RWPE1 (cell line): ENCODE measurements around the gene WFIKKN2.
A peak's percentile ranks its signal among the peaks of the same experiment; 100 is the strongest.

Source experiments
- CTCF ChIA-PET: fragments of 350-600 bp; sonication (Branson Sonifier 250); formaldehyde crosslinking; extraction: SDS; loops from one replicate; lab custom pipeline; 2021; lab: Yijun Ruan, JAX
- POLR2A ChIA-PET: fragments of 400-600 bp; formaldehyde crosslinking; extraction: SDS; loops from one replicate; lab custom pipeline; 2020; ENCODE audit warnings: antibody characterized with exemption; ENCODE audit not compliant: low non-redundant PET; lab: Yijun Ruan, JAX
- DNase-seq: peaks from one replicate; pipeline ENCODE4 v3.0.0; 2012; ENCODE audit warnings: low spot score
- H3K27ac ChIP-seq: fragments of 450-650 bp; 2 replicates; pipeline ENCODE4 v1.5.1; 2017
- TF ChIP-seq, protein P1 (sequence below): fragments of 450-650 bp; conservative IDR thresholded peaks from 2 replicates; pipeline ENCODE4 v1.5.1; 2017; ENCODE audit warnings: low read depth, mild to moderate bottlenecking

The WFIKKN2 gene

DNA sequence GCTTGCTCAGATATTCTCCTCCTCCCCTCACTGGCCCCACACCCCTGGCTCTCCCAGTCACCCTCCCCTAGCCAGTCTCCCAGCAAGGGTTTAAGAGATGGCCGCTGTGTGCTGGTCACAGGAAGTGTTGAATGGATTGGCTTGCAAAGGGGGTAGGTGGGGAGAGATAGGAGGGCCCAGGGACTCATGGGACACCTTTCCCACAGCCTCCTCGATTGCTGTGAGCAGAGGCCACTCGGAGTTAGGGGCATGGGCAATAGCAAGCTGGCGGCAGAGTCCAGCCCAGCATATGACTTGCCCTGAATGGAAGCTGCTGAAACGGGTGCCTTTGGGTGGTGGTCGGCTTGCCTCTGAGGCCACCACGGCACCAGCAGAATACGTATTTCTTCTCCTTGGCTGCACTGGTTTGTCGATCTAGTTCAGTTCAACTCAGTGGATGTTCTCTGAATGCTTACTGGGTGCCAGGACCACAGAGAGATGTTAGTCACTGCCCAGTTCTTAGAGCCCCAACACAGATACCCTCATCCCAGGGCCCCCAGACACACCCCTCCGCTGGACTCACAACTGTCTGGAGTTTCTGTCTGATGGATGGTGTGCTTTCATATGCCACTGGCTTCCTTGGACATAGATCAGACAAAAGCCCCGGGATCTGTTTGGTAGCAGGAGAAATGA lies 6.0 kb downstream of the WFIKKN2 start:
- no peak overlapping the region for H3K27ac ChIP-seq
- ChIA-PET CTCF (interaction anchor here (0.6 to 6.3 kb wide), 6 partner anchors 12 to 64 kb away, joined by 3 to 75 read pairs (median 6); no protein-coding TSS in a partner anchor), POLR2A (interaction anchor here (1.1 kb wide), 1 partner anchor 25 kb away, joined by 4 read pairs; the partner anchor contains the start of gene TOB1)
- no peak for DNase-seq
- TF ChIP-seq, protein P1, sequence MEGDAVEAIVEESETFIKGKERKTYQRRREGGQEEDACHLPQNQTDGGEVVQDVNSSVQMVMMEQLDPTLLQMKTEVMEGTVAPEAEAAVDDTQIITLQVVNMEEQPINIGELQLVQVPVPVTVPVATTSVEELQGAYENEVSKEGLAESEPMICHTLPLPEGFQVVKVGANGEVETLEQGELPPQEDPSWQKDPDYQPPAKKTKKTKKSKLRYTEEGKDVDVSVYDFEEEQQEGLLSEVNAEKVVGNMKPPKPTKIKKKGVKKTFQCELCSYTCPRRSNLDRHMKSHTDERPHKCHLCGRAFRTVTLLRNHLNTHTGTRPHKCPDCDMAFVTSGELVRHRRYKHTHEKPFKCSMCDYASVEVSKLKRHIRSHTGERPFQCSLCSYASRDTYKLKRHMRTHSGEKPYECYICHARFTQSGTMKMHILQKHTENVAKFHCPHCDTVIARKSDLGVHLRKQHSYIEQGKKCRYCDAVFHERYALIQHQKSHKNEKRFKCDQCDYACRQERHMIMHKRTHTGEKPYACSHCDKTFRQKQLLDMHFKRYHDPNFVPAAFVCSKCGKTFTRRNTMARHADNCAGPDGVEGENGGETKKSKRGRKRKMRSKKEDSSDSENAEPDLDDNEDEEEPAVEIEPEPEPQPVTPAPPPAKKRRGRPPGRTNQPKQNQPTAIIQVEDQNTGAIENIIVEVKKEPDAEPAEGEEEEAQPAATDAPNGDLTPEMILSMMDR: no peak

DNA sequence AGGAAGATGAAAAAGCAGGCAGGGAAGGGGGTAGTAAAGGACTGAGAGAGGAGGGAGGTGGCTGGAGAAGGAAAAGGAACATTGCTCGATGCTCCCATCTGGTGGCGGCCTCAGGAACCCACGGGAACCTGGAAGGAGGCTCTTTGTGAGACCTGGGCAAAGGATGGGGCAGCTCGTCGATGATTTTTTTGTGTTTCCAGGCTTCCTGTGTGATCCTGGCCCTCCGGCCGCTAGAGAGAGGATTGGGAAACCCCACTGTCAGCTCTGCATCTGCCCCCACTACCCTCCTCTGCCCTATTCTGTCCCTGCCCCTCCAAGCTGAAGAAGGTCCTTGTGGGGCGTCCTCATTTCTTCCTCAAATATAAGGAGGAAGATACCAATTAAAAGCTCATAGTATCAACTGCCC lies 6.6 kb downstream of the WFIKKN2 start:
- CTCF ChIA-PET: interaction anchor here (0.6 to 6.3 kb wide), 6 partner anchors 11 to 65 kb away, joined by 4 to 75 read pairs (median 6); no protein-coding TSS in a partner anchor

DNA sequence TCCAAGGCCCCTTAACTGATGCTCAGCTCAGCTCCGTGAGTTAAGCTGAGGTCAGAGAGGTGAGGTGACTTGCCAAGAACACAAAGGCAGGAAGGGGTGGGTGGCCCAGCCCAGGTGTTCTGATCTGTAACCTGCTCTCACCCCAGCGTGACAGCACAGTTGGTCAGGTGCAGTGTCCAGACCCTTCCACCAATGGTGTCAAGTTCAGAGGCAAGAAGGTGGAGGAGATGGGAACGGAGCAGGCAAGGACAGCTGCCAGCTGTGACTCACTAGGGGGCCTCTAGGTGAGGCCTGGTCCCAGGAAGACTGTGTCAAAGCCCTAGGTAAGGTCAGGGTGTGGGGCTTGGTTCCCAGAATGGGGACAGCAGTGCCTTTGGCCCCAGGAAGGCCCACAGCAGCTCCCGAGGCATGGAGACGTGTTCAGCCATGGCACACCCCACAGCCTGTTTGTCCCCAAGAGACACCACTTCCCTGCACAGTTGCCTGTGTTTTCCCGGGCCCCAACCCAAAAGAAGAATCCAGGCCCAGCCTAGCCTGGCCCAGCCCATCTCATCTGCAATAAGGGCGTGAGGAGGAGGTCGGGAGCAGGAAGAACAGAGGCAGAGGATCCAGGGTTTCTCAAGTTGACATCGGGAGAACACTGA lies 7.2 kb downstream of the WFIKKN2 start:
- no peak for DNase-seq
- no peak overlapping the region for H3K27ac ChIP-seq
- POLR2A ChIA-PET: interaction anchor here (1.1 kb wide), 1 partner anchor 24 kb away, joined by 4 read pairs; the partner anchor contains the start of gene TOB1
- CTCF ChIA-PET: interaction anchor here (0.6 to 6.3 kb wide), 5 partner anchors 10 to 63 kb away, joined by 4 to 75 read pairs (median 5); no protein-coding TSS in a partner anchor
- TF ChIP-seq, protein P1: no peak

More for the DNA sequence above, 6.6 kb downstream of the WFIKKN2 start:
- peak; percentile 79 for DNase-seq
- POLR2A ChIA-PET: interaction anchor here (1.1 kb wide), 1 partner anchor 24 kb away, joined by 4 read pairs; the partner anchor contains the start of gene TOB1
- TF ChIP-seq, protein P1: peak; percentile 82
- H3K27ac ChIP-seq: no peak overlapping the region

DNA sequence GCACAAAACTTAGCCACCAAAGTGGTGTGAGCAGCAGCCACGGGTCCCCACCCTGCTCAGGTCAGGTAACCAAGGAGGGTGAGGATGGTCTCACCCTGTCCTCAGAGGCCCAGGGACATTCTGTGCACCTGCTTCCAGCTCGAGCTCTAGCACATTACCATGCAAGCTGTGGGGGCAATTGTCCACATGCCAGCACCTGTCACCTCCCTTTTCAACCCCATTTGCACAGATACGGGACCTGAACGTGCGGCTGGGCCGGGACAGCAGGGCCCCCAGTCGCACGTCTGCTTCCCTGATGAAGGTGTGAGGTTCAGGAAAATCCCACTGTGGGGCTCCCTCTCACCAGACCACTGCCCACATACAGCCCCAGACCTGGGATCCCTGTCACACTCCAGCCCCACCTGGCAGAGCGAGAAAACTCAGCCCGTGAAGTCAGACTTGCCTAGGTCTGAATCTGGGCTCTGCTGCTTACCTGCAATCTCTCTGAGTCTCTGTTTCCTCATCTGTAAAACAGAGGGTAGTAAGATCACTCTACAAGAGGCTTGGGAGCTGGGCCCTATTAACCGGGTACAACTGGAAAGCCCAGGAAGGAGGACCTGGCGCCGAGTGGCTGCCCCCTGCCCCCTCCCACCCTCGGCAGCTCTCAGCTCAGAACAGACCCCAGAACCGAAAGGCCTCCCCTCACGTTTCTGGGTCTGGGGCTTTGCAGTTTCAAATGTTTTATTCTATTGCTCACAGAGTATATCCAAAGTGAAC lies 7.9 kb downstream of the WFIKKN2 start:
- TF ChIP-seq, protein P1: no peak
- H3K27ac ChIP-seq: no peak overlapping the region
- DNase-seq: no peak
- ChIA-PET CTCF (interaction anchor here (3.6 to 6.3 kb wide), 2 partner anchors 10 to 60 kb away, joined by 16 to 75 read pairs; no protein-coding TSS in a partner anchor), POLR2A (no interaction called here)

DNA sequence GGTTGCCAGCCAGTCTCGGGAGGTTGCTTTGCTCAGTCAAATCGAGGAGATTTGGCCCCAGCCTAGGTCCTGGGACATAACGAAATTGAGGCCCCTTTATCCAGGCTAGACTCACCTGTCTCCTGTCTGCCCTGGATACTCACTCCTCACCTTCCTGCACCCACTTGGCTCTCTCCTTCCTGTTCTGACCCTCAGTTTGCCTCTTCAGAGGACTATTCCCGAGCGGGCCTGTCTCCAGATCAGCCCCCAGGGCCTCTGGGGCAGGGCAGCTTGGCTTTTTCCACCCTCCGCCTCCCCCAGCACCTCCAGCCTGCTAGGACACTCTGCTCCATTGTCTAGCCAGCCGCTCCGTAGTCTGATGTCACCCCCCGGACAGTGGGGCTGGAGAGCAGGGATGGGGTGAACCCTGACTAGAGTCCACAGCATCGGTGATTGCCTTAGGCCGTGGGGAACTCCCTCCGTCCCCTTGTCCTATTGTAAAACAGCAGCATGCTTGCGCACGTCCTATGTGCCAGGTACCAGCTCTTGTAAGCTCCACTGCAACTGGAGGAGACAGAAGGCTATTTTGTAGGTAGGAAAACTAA lies 8.8 kb downstream of the WFIKKN2 start:
- TF ChIP-seq, protein P1: no peak
- H3K27ac ChIP-seq: no peak overlapping the region
- DNase-seq: no peak
- ChIA-PET POLR2A (no interaction called here), CTCF (interaction anchor here (0.6 to 6.3 kb wide), 4 partner anchors 9 to 120 kb away, joined by 3 to 75 read pairs (median 12); no protein-coding TSS in a partner anchor)
